Panc1 (cell line): Measurements from ENCODE around the gene CEACAM7. TPM values are rescaled to one million over a fixed set of nuclear protein-coding genes. Genes with fewer than 3 reads are reported as not detected.

Source experiments
- ATAC-seq: fragments of 200-7000 bp; cut with Tn5 transposase; 2 replicates; pipeline ENCODE4 v1.9.1; 2020; ENCODE audit warnings: mild to moderate bottlenecking, moderate library complexity
- BruUV-seq: library from RNA; stranded (reverse); fragments of 400-500 nt; replicated peaks from 2 replicates; lab custom pipeline; 2021; lab: Mats Ljungman, UMichigan
- CTCF ChIA-PET: fragments of 300-600 bp; sonication (Branson Sonifier 250); formaldehyde crosslinking; loops from one replicate; lab custom pipeline; 2022; ENCODE audit warnings: antibody characterized with exemption; lab: Charles Lee
- POLR2A ChIA-PET: fragments of 300-600 bp; sonication (Branson Sonifier 250); formaldehyde crosslinking; loops from one replicate; lab custom pipeline; 2022; ENCODE audit warnings: antibody characterized with exemption; lab: Charles Lee
- DNase-seq: peaks from one replicate; pipeline ENCODE4 v3.0.0-alpha.2; 2010; ENCODE audit warnings: low read depth, low spot score
- H3K27ac ChIP-seq: 2 replicates; pipeline ENCODE4 v1.5.1; 2011; ENCODE audit warnings: mild to moderate bottlenecking, low read length, inconsistent platforms
- H3K27me3 ChIP-seq: fragments of 200-500 bp; sonication (Bioruptor generic); 2 replicates; pipeline ENCODE4 v1.6.0; 2014; ENCODE audit warnings: low read length, inconsistent platforms; ENCODE audit not compliant: control insufficient read depth, insufficient read depth
- H3K36me3 ChIP-seq: fragments of 200-500 bp; sonication (Bioruptor generic); 2 replicates; pipeline ENCODE4 v1.5.1; 2014; ENCODE audit warnings: inconsistent platforms, mild to moderate bottlenecking, low read length, moderate library complexity; ENCODE audit not compliant: control insufficient read depth, insufficient read depth
- H3K4me1 ChIP-seq: 2 replicates; pipeline ENCODE4 v1.5.1; 2011; ENCODE audit warnings: inconsistent platforms, mild to moderate bottlenecking, low read length, moderate library complexity; ENCODE audit not compliant: control insufficient read depth, insufficient read depth
- H3K4me3 ChIP-seq, 2 experiments: 2 replicates each; pipeline ENCODE4 v1.5.1; 2011 to 2012; ENCODE audit warnings: low read depth in 2 of 2, low read length in 2 of 2, mild to moderate bottlenecking in 2 of 2, inconsistent platforms in 1 of 2, moderate library complexity in 1 of 2
- H3K9me3 ChIP-seq: fragments of 200-500 bp; sonication (Bioruptor generic); 2 replicates; pipeline ENCODE4 v1.5.1; 2014; ENCODE audit warnings: low read depth, mild to moderate bottlenecking, inconsistent platforms, low read length, moderate library complexity; ENCODE audit not compliant: control insufficient read depth, insufficient read depth
- POLR2AphosphoS5 ChIP-seq: IDR thresholded peaks from 2 replicates; pipeline ENCODE4 v1.6.1; 2012; ENCODE audit warnings: mild to moderate bottlenecking, low read depth, low read length, moderate library complexity
- SIN3A ChIP-seq: IDR thresholded peaks from 2 replicates; pipeline ENCODE4 v1.6.1; 2012; ENCODE audit warnings: low read depth, mild to moderate bottlenecking, low read length, moderate library complexity, borderline replicate concordance; ENCODE audit not compliant: insufficient read depth
- TCF7L2 ChIP-seq: IDR thresholded peaks from 2 replicates; pipeline ENCODE4 v1.6.1; 2011; ENCODE audit warnings: mild to moderate bottlenecking, low read depth, low read length, inconsistent platforms
- in situ Hi-C: cut with HindIII; loops from 2 replicates; pipeline ENCODE4 v1.10.0; 2016; ENCODE audit warnings: low sequenced_read_pairs, low pct_unique_long_range_greater_than_20kb
- intact Hi-C: fragments of 100-400 bp; cut with micrococcal nuclease; formaldehyde crosslinking; loops from one replicate; pipeline ENCODE4 v1.10.0; 2022; ENCODE audit not compliant: unreplicated experiment
- total RNA-seq: library from RNA; stranded (reverse); gene quantifications from one replicate; pipeline ENCODE4 v1.2.1, GENCODE V29; 2021; ENCODE audit not compliant: unreplicated experiment
- TF ChIP-seq, protein P1 (sequence below): fragments of 450-650 bp; IDR thresholded peaks from 2 replicates; pipeline ENCODE4 v1.5.1; 2017; ENCODE audit warnings: mild to moderate bottlenecking
- TF ChIP-seq, protein P2 (sequence below), 2 experiments: IDR thresholded peaks; 2 replicates each; pipeline ENCODE4 v1.6.1; 2011 to 2012; ENCODE audit warnings: low read depth in 2 of 2, control low read depth in 1 of 2, low read length in 1 of 2, mild to moderate bottlenecking in 1 of 2, moderate library complexity in 1 of 2; ENCODE audit not compliant: insufficient read depth in 1 of 2

The CEACAM7 gene
- total RNA-seq, 1 experiment from 2014 or later = not detected

DNA sequence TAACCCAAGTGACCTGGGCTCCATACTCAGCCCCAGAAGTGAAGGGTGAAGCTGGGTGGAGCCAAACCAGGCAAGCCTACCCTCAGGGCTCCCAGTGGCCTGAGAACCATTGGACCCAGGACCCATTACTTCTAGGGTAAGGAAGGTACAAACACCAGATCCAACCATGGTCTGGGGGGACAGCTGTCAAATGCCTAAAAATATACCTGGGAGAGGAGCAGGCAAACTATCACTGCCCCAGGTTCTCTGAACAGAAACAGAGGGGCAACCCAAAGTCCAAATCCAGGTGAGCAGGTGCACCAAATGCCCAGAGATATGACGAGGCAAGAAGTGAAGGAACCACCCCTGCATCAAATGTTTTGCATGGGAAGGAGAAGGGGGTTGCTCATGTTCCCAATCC lies 6.1 kb upstream of the CEACAM7 start:
- in situ Hi-C loops = no loop called here
- CTCF ChIA-PET = no interaction called here
- intact Hi-C loops = loop anchor here (5.0 kb wide), 1 partner anchor 52 kb away; no protein-coding TSS in a partner anchor

DNA sequence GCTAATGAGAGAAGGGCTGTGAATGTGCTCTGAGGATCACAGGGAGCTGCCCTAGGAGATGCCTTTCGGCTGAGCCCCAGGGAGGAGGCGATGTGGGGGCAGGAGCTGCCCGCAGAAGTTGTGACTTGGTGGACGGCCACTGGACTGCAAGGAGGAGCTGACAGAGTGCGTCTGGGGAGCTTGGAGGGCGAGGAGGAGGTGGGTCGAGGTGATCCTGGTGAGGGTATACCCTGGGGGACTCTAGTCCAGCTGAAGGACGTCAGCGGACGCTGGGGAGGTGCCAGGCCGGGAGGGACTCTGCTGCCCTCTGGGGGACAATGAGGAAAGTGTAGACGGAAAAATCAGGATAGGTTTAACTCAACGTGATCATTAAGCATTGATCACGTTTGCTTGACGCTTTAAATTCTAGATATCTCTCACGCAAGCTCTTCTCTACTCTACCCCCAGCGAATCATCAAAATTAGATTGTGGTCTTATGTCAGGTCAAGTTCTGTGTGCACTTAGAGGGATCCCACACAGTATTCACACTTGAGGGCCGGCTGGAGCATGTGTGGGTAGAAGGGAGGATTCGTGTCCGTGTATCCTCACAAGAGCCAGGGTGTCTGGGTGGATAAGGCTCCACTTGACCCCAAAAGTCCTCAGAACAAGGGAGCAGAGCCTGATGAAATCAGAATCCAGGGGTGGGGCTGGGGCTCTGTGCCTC lies 3.3 kb upstream of the CEACAM7 start:
- H3K27ac ChIP-seq = no peak overlapping the region
- ChIA-PET POLR2A (no interaction called here), CTCF (interaction anchor here (2.3 kb wide), 1 partner anchor 50 kb away, joined by 9 read pairs; no protein-coding TSS in a partner anchor)
- H3K9me3 ChIP-seq = no peaks in the 10 kb centered on the region
- no peaks in the 10 kb centered on the region for H3K4me1 ChIP-seq
- intact Hi-C loops (loop anchor here (5.0 kb wide), 1 partner anchor 49 kb away; no protein-coding TSS in a partner anchor), in situ Hi-C loops (no loop called here)
- no peaks in the 10 kb centered on the region for H3K27me3 ChIP-seq
- no TSS peak for BruUV-seq
- ATAC-seq (peak; percentile 76), DNase-seq (peak; percentile 28)
- no peak for TF ChIP-seq POLR2AphosphoS5
- TF ChIP-seq, protein P1, sequence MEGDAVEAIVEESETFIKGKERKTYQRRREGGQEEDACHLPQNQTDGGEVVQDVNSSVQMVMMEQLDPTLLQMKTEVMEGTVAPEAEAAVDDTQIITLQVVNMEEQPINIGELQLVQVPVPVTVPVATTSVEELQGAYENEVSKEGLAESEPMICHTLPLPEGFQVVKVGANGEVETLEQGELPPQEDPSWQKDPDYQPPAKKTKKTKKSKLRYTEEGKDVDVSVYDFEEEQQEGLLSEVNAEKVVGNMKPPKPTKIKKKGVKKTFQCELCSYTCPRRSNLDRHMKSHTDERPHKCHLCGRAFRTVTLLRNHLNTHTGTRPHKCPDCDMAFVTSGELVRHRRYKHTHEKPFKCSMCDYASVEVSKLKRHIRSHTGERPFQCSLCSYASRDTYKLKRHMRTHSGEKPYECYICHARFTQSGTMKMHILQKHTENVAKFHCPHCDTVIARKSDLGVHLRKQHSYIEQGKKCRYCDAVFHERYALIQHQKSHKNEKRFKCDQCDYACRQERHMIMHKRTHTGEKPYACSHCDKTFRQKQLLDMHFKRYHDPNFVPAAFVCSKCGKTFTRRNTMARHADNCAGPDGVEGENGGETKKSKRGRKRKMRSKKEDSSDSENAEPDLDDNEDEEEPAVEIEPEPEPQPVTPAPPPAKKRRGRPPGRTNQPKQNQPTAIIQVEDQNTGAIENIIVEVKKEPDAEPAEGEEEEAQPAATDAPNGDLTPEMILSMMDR = peak; percentile 82
- H3K36me3 ChIP-seq = no peaks in the 10 kb centered on the region
- H3K4me3 ChIP-seq = no peak overlapping the region

More for the DNA sequence above, 6.1 kb upstream of the CEACAM7 start:
- Histone ChIP-seq H3K36me3 (no peaks in the 10 kb centered on the region), H3K4me1 (no peaks in the 10 kb centered on the region), H3K27ac (no peak overlapping the region), H3K9me3 (no peaks in the 10 kb centered on the region), H3K27me3 (no peaks in the 10 kb centered on the region; the same call in 1 of the 2 replicates), H3K4me3 (no peak overlapping the region)
- POLR2A ChIA-PET = no interaction called here
- no TSS peak for BruUV-seq
- no peak for ATAC-seq
- TF ChIP-seq TCF7L2 (no peak), SIN3A (no peak), POLR2AphosphoS5 (no peak)
- TF ChIP-seq, protein P2, sequence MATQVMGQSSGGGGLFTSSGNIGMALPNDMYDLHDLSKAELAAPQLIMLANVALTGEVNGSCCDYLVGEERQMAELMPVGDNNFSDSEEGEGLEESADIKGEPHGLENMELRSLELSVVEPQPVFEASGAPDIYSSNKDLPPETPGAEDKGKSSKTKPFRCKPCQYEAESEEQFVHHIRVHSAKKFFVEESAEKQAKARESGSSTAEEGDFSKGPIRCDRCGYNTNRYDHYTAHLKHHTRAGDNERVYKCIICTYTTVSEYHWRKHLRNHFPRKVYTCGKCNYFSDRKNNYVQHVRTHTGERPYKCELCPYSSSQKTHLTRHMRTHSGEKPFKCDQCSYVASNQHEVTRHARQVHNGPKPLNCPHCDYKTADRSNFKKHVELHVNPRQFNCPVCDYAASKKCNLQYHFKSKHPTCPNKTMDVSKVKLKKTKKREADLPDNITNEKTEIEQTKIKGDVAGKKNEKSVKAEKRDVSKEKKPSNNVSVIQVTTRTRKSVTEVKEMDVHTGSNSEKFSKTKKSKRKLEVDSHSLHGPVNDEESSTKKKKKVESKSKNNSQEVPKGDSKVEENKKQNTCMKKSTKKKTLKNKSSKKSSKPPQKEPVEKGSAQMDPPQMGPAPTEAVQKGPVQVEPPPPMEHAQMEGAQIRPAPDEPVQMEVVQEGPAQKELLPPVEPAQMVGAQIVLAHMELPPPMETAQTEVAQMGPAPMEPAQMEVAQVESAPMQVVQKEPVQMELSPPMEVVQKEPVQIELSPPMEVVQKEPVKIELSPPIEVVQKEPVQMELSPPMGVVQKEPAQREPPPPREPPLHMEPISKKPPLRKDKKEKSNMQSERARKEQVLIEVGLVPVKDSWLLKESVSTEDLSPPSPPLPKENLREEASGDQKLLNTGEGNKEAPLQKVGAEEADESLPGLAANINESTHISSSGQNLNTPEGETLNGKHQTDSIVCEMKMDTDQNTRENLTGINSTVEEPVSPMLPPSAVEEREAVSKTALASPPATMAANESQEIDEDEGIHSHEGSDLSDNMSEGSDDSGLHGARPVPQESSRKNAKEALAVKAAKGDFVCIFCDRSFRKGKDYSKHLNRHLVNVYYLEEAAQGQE (IDR thresholded peaks at IDR 0.05; ENCODE audit: insufficient read depth in 1 of 2, low read depth in 2 of 2, low read length in 1 of 2) = no peak
- TF ChIP-seq, protein P1 = no peak
- DNase-seq = no peak
